ENCODE data around the gene FHAD1.

DNA sequence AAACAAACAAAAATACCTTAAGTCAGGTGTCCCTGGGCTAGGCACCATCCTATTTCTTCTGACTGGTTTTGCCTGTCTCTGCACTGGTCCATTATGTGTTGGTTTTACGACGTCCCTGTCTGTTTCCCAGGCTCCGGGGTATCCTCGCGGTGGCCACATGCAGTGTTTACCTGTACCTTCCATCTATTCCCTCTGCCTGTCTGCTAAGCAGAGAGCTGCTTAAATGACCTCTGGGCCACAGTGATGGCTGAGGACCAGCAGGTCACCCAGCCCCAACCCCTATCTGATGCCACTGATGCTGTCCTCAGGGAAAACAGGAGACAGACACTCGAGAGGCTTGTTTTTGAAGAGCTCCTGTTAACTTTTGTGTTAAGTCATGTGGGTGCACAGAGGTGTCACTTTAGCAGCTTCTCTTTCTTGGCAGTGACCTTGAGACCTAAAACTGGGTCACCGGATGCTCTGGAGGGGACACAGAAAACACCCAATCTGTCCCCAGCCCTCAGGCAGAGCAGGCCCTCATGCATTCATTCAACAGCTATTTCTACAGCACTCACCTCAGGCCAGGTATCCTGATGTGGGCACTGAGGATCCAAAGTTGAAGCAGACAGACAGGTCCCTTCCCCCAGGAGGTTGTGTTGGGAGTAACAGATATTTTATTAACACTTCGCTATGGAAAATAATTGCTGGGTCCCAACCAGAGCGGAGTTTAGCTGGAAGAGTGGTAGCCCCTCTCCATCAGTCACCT lies 158.3 kb downstream of the FHAD1 start:
- TF ChIP-seq, protein P1, sequence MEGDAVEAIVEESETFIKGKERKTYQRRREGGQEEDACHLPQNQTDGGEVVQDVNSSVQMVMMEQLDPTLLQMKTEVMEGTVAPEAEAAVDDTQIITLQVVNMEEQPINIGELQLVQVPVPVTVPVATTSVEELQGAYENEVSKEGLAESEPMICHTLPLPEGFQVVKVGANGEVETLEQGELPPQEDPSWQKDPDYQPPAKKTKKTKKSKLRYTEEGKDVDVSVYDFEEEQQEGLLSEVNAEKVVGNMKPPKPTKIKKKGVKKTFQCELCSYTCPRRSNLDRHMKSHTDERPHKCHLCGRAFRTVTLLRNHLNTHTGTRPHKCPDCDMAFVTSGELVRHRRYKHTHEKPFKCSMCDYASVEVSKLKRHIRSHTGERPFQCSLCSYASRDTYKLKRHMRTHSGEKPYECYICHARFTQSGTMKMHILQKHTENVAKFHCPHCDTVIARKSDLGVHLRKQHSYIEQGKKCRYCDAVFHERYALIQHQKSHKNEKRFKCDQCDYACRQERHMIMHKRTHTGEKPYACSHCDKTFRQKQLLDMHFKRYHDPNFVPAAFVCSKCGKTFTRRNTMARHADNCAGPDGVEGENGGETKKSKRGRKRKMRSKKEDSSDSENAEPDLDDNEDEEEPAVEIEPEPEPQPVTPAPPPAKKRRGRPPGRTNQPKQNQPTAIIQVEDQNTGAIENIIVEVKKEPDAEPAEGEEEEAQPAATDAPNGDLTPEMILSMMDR (IDR thresholded peaks at IDR 0.05), result no peak
- TF ChIP-seq POLR2A (IDR thresholded peaks at IDR 0.05), result no peak
